IMR-90 (cell line): Measurements from ENCODE around the gene KRT6C. TPM values are rescaled to one million over a fixed set of nuclear protein-coding genes. Genes with fewer than 3 reads are reported as not detected.

Source experiments
- ATAC-seq: fragments of 200-7000 bp; cut with Tn5 transposase; 2 replicates; pipeline ENCODE4 v1.9.1; 2020; ENCODE audit warnings: low read depth, mild to moderate bottlenecking, moderate library complexity
- BruUV-seq: library from RNA; stranded (reverse); fragments of 400-500 nt; replicated peaks from 2 replicates; lab custom pipeline; 2021; lab: Mats Ljungman, UMichigan
- CTCF ChIA-PET: fragments of 300-600 bp; formaldehyde crosslinking; extraction: SDS; loops from one replicate; lab custom pipeline; 2021; ENCODE audit warnings: antibody characterized with exemption; lab: Yijun Ruan, JAX
- POLR2A ChIA-PET: fragments of 300-600 bp; sonication (Branson Sonifier 250); formaldehyde crosslinking; loops from one replicate; lab custom pipeline; 2022; ENCODE audit warnings: antibody characterized with exemption; ENCODE audit not compliant: unreplicated experiment; lab: Charles Lee
- DNase-seq: peaks from one replicate; pipeline ENCODE4 v3.0.0; 2013
- H2AFZ ChIP-seq: replicated peaks from 2 replicates; pipeline ENCODE3; 2013; ENCODE audit warnings: low read length, mild to moderate bottlenecking; ENCODE audit not compliant: poor library complexity
- H2AK5ac ChIP-seq: 2 replicates; pipeline ENCODE4 v1.6.1; 2013; ENCODE audit warnings: low read depth, low read length, inconsistent platforms
- H2AK9ac ChIP-seq: replicated peaks from 2 replicates; pipeline ENCODE3; 2013; ENCODE audit warnings: mild to moderate bottlenecking, low read depth, low read length, moderate library complexity; ENCODE audit not compliant: poor library complexity
- H2BK120ac ChIP-seq: 2 replicates; pipeline ENCODE4 v1.6.1; 2013; ENCODE audit warnings: low read depth, low read length, inconsistent platforms
- H2BK15ac ChIP-seq: 3 replicates; pipeline ENCODE4 v1.6.1; 2013; ENCODE audit warnings: low read depth, low read length, inconsistent platforms
- H2BK20ac ChIP-seq: 2 replicates; pipeline ENCODE4 v1.6.1; 2013; ENCODE audit warnings: low read depth, mild to moderate bottlenecking, inconsistent platforms, low read length, moderate library complexity
- H2BK5ac ChIP-seq: 2 replicates; pipeline ENCODE4 v1.6.1; 2013; ENCODE audit warnings: mild to moderate bottlenecking, low read depth, low read length, inconsistent platforms; ENCODE audit not compliant: poor library complexity, severe bottlenecking
- H3K14ac ChIP-seq: replicated peaks from 2 replicates; pipeline ENCODE4 v1.6.1; 2013; ENCODE audit warnings: low read depth, low read length, inconsistent platforms
- H3K18ac ChIP-seq: 2 replicates; pipeline ENCODE4 v1.6.1; 2013; ENCODE audit warnings: low read depth, low read length, control low read depth
- H3K23ac ChIP-seq: 2 replicates; pipeline ENCODE4 v1.6.1; 2013; ENCODE audit warnings: low read depth, low read length, inconsistent platforms
- H3K27ac ChIP-seq: 2 replicates; pipeline ENCODE4 v1.5.1; 2013; ENCODE audit warnings: mild to moderate bottlenecking, control low read depth, low read length; ENCODE audit not compliant: insufficient read depth
- H3K27me3 ChIP-seq: 2 replicates; pipeline ENCODE4 v1.6.1; 2013; ENCODE audit warnings: low read length; ENCODE audit not compliant: control insufficient read depth, insufficient read depth
- H3K36me3 ChIP-seq: 2 replicates; pipeline ENCODE4 v1.6.1; 2013; ENCODE audit warnings: low read length, mixed read lengths; ENCODE audit not compliant: control insufficient read depth, insufficient read depth
- H3K4ac ChIP-seq: 2 replicates; pipeline ENCODE4 v1.6.1; 2013; ENCODE audit warnings: low read depth, low read length, inconsistent platforms
- H3K4me1 ChIP-seq: 2 replicates; pipeline ENCODE4 v1.6.1; 2013; ENCODE audit warnings: low read length, mixed read lengths; ENCODE audit not compliant: control insufficient read depth, insufficient read depth
- H3K4me2 ChIP-seq: 2 replicates; pipeline ENCODE4 v1.6.1; 2013; ENCODE audit warnings: low read depth, mild to moderate bottlenecking, control low read depth, low read length, moderate library complexity
- H3K4me3 ChIP-seq: 2 replicates; pipeline ENCODE4 v1.5.1; 2013; ENCODE audit warnings: low read depth, mild to moderate bottlenecking, control low read depth, low read length, moderate library complexity; ENCODE audit not compliant: insufficient read depth
- H3K56ac ChIP-seq: 2 replicates; pipeline ENCODE4 v1.6.1; 2013; ENCODE audit warnings: low read length, inconsistent platforms; ENCODE audit not compliant: insufficient read depth; ENCODE audit errors: extremely low read depth
- H3K79me1 ChIP-seq, 2 experiments: 2 replicates each; pipeline ENCODE4 v1.6.1; 2013; ENCODE audit warnings: low read length in 2 of 2, inconsistent platforms in 1 of 2, low read depth in 1 of 2
- H3K9ac ChIP-seq: 2 replicates; pipeline ENCODE4 v1.6.1; 2013; ENCODE audit warnings: low read depth, low read length, control low read depth
- H3K9me1 ChIP-seq: 2 replicates; pipeline ENCODE4 v1.6.1; 2013; ENCODE audit warnings: low read length, inconsistent platforms; ENCODE audit not compliant: insufficient read depth
- H3K9me3 ChIP-seq: 2 replicates; pipeline ENCODE4 v1.6.1; 2013; ENCODE audit warnings: low read length; ENCODE audit not compliant: control insufficient read depth, insufficient read depth
- H4K20me1 ChIP-seq: 2 replicates; pipeline ENCODE4 v1.6.1; 2013; ENCODE audit warnings: low read length, inconsistent platforms; ENCODE audit not compliant: insufficient read depth
- H4K5ac ChIP-seq: 2 replicates; pipeline ENCODE4 v1.6.1; 2013; ENCODE audit warnings: mild to moderate bottlenecking, low read depth, low read length, control low read depth
- H4K8ac ChIP-seq, 2 experiments: 2 replicates each; pipeline ENCODE4 v1.6.1; 2013; ENCODE audit warnings: low read depth in 2 of 2, low read length in 2 of 2, control low read depth in 1 of 2, inconsistent platforms in 1 of 2
- H4K91ac ChIP-seq: 2 replicates; pipeline ENCODE4 v1.6.1; 2013; ENCODE audit warnings: low read depth, low read length, inconsistent platforms; ENCODE audit not compliant: insufficient read depth
- BHLHE40 ChIP-seq: fragments of 150-350 bp; IDR thresholded peaks from 2 replicates; pipeline ENCODE4 v1.6.1; 2016; ENCODE audit warnings: mild to moderate bottlenecking, low read depth, low read length
- CEBPB ChIP-seq: IDR thresholded peaks from 2 replicates; pipeline ENCODE4 v1.6.1; 2012; ENCODE audit warnings: low read depth, low read length, improper control_type of control experiment
- CHD1 ChIP-seq: IDR thresholded peaks from 2 replicates; pipeline ENCODE4 v1.6.1; 2012; ENCODE audit warnings: low read depth, low read length, improper control_type of control experiment
- FOS ChIP-seq: fragments of 150-350 bp; IDR thresholded peaks from 2 replicates; pipeline ENCODE4 v1.6.1; 2016; ENCODE audit warnings: low read depth, low read length
- MAFK ChIP-seq: IDR thresholded peaks from 2 replicates; pipeline ENCODE4 v1.6.1; 2012; ENCODE audit warnings: low read depth, low read length, improper control_type of control experiment
- MAZ ChIP-seq: IDR thresholded peaks from 2 replicates; pipeline ENCODE4 v1.6.1; 2012; ENCODE audit warnings: low read depth, mild to moderate bottlenecking, low read length, improper control_type of control experiment, moderate library complexity, borderline replicate concordance
- MXI1 ChIP-seq: IDR thresholded peaks from 2 replicates; pipeline ENCODE4 v1.6.1; 2012; ENCODE audit warnings: low read depth, mild to moderate bottlenecking, low read length, moderate library complexity, borderline replicate concordance
- NFE2L2 ChIP-seq: fragments of 150-350 bp; IDR thresholded peaks from 2 replicates; pipeline ENCODE4 v1.6.1; 2016; ENCODE audit warnings: low read depth, mild to moderate bottlenecking, low read length
- POLR2A ChIP-seq: IDR thresholded peaks from 2 replicates; pipeline ENCODE4 v1.6.1; 2012; ENCODE audit warnings: mild to moderate bottlenecking, low read depth, low read length
- RAD21 ChIP-seq: IDR thresholded peaks from 2 replicates; pipeline ENCODE4 v1.6.1; 2012; ENCODE audit warnings: low read length, improper control_type of control experiment
- RCOR1 ChIP-seq: IDR thresholded peaks from 2 replicates; pipeline ENCODE4 v1.6.1; 2012; ENCODE audit warnings: mild to moderate bottlenecking, low read length, improper control_type of control experiment; ENCODE audit not compliant: insufficient replicate concordance
- RFX5 ChIP-seq: IDR thresholded peaks from 2 replicates; pipeline ENCODE4 v1.8.0; 2012; ENCODE audit warnings: low read depth, mild to moderate bottlenecking, low read length, moderate library complexity
- SMC3 ChIP-seq: fragments of 150-350 bp; IDR thresholded peaks from 2 replicates; pipeline ENCODE4 v1.6.1; 2016; ENCODE audit warnings: low read depth, mild to moderate bottlenecking, antibody characterized with exemption, low read length, moderate library complexity
- WGBS, 2 experiments: methylation state at CpG; one replicate each; pipeline versions ENCODE4 v1.1.5 to v1.1.7; 2013; ENCODE audit warnings: missing lambda C conversion rate in 2 of 2; ENCODE audit not compliant: insufficient read length in 1 of 2; ENCODE audit errors: extremely low coverage in 2 of 2; 5-methylcytosine and 5-hydroxymethylcytosine counted together
- dilution Hi-C: fragments of 300-500 bp; cut with HindIII; formaldehyde crosslinking; loops from one replicate; pipeline ENCODE4 v1.14.3; 2018; ENCODE audit warnings: low sequenced_read_pairs; ENCODE audit not compliant: unreplicated experiment
- in situ Hi-C: fragments of 300-500 bp; cut with MboI; formaldehyde crosslinking; loops from 3 replicates; pipeline ENCODE4 v1.14.3; 2019; ENCODE audit warnings: low sequenced_read_pairs, inconsistent platforms, mixed read lengths
- intact Hi-C: fragments of 100-400 bp; cut with micrococcal nuclease; formaldehyde crosslinking; loops from 2 replicates; pipeline ENCODE4 v1.10.0; 2022
- polyA plus RNA-seq, 3 experiments: library from polyadenylated mRNA; depleted of rRNA; stranded (reverse); fragments of >200 nt; gene quantifications; 2 replicates each; pipeline ENCODE4 v1.2.3, GENCODE V29; 2012; ENCODE audit warnings: low replicate concordance in 1 of 3
- total RNA-seq: library from RNA; depleted of rRNA; stranded (reverse); fragments of >200 nt; gene quantifications from 2 replicates; pipeline ENCODE4 v1.2.3, GENCODE V29; 2012
- TF ChIP-seq, protein P1 (sequence below): fragments of 150-350 bp; IDR thresholded peaks from 2 replicates; pipeline ENCODE4 v1.6.1; 2016; ENCODE audit warnings: low read depth, mild to moderate bottlenecking, low read length, moderate library complexity, borderline replicate concordance
- TF ChIP-seq, protein P2 (sequence below): fragments of 150-350 bp; IDR thresholded peaks from 2 replicates; pipeline ENCODE4 v1.6.1; 2017; ENCODE audit warnings: mild to moderate bottlenecking, antibody characterized with exemption, low read length, low read depth

The KRT6C gene
- total and polyA plus RNA-seq, 2 of the 4 experiments (the other 2 are of a cell fraction), result not detected

DNA sequence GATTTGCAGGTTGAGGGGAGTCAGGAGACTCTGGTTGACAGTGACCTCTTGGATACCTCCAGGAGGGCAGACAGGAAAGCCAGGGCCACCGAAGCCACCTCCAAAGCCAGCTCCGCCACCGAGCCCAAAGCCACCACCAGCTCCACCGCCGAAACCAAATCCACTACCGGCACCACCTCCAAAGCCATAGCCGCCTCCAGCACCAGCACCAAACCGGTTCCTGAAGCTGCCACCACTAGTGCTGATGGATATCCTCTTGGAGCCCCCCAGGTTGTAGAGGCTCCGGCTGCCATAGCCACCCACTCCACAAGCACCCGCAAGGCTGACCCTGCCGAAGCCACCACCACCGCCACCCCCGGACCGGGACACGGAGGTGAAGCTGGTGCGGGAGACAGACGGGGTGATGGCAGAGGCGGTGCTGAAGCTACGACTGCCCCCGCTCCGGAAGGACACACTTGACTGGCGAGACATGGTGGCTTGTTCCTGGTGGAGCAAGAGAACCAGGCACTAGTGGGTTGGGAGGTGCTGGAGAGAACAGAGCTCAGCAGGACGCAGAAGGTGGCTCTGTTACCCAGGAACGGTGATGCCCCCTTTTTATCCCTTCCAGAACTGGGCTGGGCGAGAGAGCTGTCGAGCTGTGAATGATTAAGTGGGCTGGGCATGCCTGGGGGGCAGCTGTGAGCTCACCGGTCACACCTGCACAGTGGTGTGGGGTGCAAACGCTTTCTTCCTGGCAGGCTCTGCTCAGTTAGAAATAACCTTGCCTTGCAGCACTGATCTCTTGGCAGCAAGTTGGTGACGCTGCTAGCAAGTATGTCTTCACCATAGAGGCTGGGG, 46.4 kb upstream of the KRT6C start, which contains the start of gene KRT5:
TSS of gene KRT5 (minus strand) at position 569 of the 837 bp plus-strand sequence. CDS start at position 471, 98 bp downstream.
- no peak within 1 kb of the TSS for H2BK5ac ChIP-seq
- no peak for ATAC-seq
- intact Hi-C loops, result no loop called here

More for the DNA sequence above, 46.4 kb upstream of the KRT6C start, which contains the start of gene KRT5:
- no peaks in the 10 kb centered on the region for H3K9me1 ChIP-seq
- no peak within 1 kb of the TSS for H4K91ac ChIP-seq
- no peak within 1 kb of the TSS for H4K8ac ChIP-seq
- no peak within 1 kb of the TSS for H3K18ac ChIP-seq
- no TSS peak for BruUV-seq
- no peak for DNase-seq
- H3K27ac ChIP-seq, result no peak within 1 kb of the TSS
- H2BK20ac ChIP-seq, result no peak within 1 kb of the TSS
- TF ChIP-seq BHLHE40 (no peak), RCOR1 (no peak), RAD21 (no peak), POLR2A (no peak), NFE2L2 (no peak), SMC3 (no peak), CEBPB (no peak), RFX5 (no peak), CHD1 (no peak), MAZ (no peak), FOS (no peak), MXI1 (no peak), MAFK (no peak)
- TF ChIP-seq, protein P1, sequence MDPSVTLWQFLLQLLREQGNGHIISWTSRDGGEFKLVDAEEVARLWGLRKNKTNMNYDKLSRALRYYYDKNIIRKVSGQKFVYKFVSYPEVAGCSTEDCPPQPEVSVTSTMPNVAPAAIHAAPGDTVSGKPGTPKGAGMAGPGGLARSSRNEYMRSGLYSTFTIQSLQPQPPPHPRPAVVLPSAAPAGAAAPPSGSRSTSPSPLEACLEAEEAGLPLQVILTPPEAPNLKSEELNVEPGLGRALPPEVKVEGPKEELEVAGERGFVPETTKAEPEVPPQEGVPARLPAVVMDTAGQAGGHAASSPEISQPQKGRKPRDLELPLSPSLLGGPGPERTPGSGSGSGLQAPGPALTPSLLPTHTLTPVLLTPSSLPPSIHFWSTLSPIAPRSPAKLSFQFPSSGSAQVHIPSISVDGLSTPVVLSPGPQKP, result no peak
- TF ChIP-seq, protein P2, sequence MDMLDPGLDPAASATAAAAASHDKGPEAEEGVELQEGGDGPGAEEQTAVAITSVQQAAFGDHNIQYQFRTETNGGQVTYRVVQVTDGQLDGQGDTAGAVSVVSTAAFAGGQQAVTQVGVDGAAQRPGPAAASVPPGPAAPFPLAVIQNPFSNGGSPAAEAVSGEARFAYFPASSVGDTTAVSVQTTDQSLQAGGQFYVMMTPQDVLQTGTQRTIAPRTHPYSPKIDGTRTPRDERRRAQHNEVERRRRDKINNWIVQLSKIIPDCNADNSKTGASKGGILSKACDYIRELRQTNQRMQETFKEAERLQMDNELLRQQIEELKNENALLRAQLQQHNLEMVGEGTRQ, result no peak
- no peak within 1 kb of the TSS for H3K4me2 ChIP-seq
- no peak within 1 kb of the TSS for H2BK15ac ChIP-seq
- no peak within 1 kb of the TSS for H3K9ac ChIP-seq
- no peak within 1 kb of the TSS for H2BK120ac ChIP-seq
- H4K20me1 ChIP-seq, result no peaks in the 10 kb centered on the region; the same call in 1 of the 2 replicates
- H4K5ac ChIP-seq, result no peak within 1 kb of the TSS
- H3K23ac ChIP-seq, result no peak within 1 kb of the TSS
- H3K4me1 ChIP-seq, result no peaks in the 10 kb centered on the region
- no peak within 1 kb of the TSS for H2AFZ ChIP-seq
- 79% methylated on average over 7 of the region's 29 CpGs; no CpG with 5 or more reads in 1 of the 2 experiments for WGBS, 2 experiments
- in situ Hi-C loops, result no loop called here
- no peaks in the 10 kb centered on the region for H3K79me1 ChIP-seq
- peaks cover 38% of the 10 kb centered on the region for H3K27me3 ChIP-seq
- no peak within 1 kb of the TSS for H3K14ac ChIP-seq
- H2AK9ac ChIP-seq, result no peak within 1 kb of the TSS
- H2AK5ac ChIP-seq, result no peak within 1 kb of the TSS
- no peak within 1 kb of the TSS for H3K4ac ChIP-seq
- no peaks in the 10 kb centered on the region for H3K9me3 ChIP-seq
- POLR2A ChIA-PET, result no interaction called here
- H3K56ac ChIP-seq, result no peak within 1 kb of the TSS
- no peak within 1 kb of the TSS for H3K4me3 ChIP-seq
- dilution Hi-C loops, result no loop called here
- H3K36me3 ChIP-seq, result no peaks in the 10 kb centered on the region
- CTCF ChIA-PET, result interaction anchor here (0.9 kb wide), 1 partner anchor 13 kb away, joined by 3 read pairs; no protein-coding TSS in a partner anchor
